ENCODE data around the gene PFKM.
A peak's percentile ranks its signal among the peaks of the same experiment; 100 is the strongest.
"Not testable (repeated sequence)": the region's sequence is repeated elsewhere in the genome, so short reads cannot be mapped to it uniquely, and the experiment has no call there.

Gene PFKM

DNA sequence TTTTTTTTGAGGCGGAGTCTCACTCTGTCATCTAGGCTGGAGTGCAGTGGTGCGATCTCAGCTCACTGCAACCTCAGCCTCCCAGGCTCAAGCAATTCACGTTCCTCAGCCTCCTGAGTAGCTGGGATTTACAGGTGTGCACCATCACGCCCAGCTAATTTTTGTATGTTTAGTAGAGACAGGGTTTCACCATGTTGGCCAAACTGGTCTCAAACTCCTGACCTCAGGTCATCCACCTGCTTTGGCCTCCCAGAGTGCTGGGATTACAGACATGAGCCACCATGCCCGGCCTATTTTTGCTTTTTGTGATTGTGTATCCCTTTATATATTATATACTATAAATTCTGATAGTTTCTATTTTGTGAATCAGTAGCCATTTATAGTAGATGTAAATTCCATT is 36.6 kb downstream of the PFKM start:
- H3K27me3 ChIP-seq (ENCODE audit: insufficient read depth, low read length); H3K27ac ChIP-seq (ENCODE audit: low read depth, low read length); H3K9me3 ChIP-seq (ENCODE audit: insufficient read depth, low read depth, low read length); H2AK5ac ChIP-seq (ENCODE audit: low read length); H3K79me2 ChIP-seq (ENCODE audit: control insufficient read depth, insufficient read depth, low read length, poor library complexity); H3K4me2 ChIP-seq (ENCODE audit: low read length); H3K9ac ChIP-seq (ENCODE audit: low read length); H2BK5ac ChIP-seq (ENCODE audit: low read depth, low read length, poor library complexity); H3K4me3 ChIP-seq (ENCODE audit: low read depth, low read length); DNase-seq; H3K36me3 ChIP-seq (ENCODE audit: control insufficient read depth in 1 of 2, insufficient read depth in 2 of 2, low read length in 2 of 2); H3K14ac ChIP-seq (ENCODE audit: low read length); H3K4me1 ChIP-seq (ENCODE audit: control insufficient read depth in 1 of 2, insufficient read depth in 2 of 2, low read length in 2 of 2); H3K18ac ChIP-seq (ENCODE audit: low read length); H2AFZ ChIP-seq (ENCODE audit: insufficient read depth, low read length, poor library complexity); H4K8ac ChIP-seq (ENCODE audit: low read depth, low read length); H2BK12ac ChIP-seq (ENCODE audit: low read length); H3K79me1 ChIP-seq (ENCODE audit: low read length); H2BK120ac ChIP-seq (ENCODE audit: insufficient read depth, low read length, poor library complexity); H4K91ac ChIP-seq (ENCODE audit: low read depth, low read length); H3K23ac ChIP-seq (ENCODE audit: low read length); H4K12ac ChIP-seq (ENCODE audit: low read depth, low read length); H3K4ac ChIP-seq (ENCODE audit: low read depth, low read length): not testable (repeated sequence)
- no CpG with 5 or more reads among the region's 5 CpGs for WGBS (ENCODE audit: extremely low coverage, insufficient coverage, insufficient read length)

DNA sequence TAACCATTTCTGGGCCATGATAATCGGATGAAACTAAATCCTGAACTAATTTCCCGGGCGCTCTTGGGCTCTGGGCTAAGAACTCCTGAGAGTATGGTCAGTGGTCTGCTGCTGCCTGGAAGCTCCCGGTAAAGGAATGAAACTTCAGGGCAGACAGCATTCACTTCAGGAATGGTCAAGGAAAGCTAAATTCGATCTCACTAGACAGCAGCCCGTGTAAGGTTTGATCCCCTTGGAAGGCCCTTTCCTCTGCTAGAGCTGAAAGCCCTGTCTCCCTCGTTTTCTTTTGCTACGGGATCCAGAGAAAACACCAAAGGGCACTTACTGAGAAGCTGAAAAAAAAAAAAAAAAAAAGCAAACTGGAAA is 37.5 kb downstream of the PFKM start:
- Histone ChIP-seq H2BK5ac (ENCODE audit: low read depth, low read length, poor library complexity) (no peak overlapping the region), H3K36me3 (ENCODE audit: control insufficient read depth in 1 of 2, insufficient read depth in 2 of 2, low read length in 2 of 2) (no peaks in the 10 kb centered on the region), H3K27me3 (ENCODE audit: insufficient read depth, low read length) (no peaks in the 10 kb centered on the region), H3K27ac (ENCODE audit: low read depth, low read length) (no peak overlapping the region), H2BK120ac (ENCODE audit: insufficient read depth, low read length, poor library complexity) (no peak overlapping the region), H2BK12ac (ENCODE audit: low read length) (no peak overlapping the region), H3K23ac (ENCODE audit: low read length) (no peak overlapping the region), H3K4me2 (ENCODE audit: low read length) (peak overlapping the region; percentile 62), H3K4ac (ENCODE audit: low read depth, low read length) (no peak overlapping the region), H3K9me3 (ENCODE audit: insufficient read depth, low read depth, low read length) (no peaks in the 10 kb centered on the region), H3K14ac (ENCODE audit: low read length) (no peak overlapping the region), H3K4me1 (ENCODE audit: control insufficient read depth in 1 of 2, insufficient read depth in 2 of 2, low read length in 2 of 2) (peaks cover 0 to 6% of the 10 kb centered on the region in 2 experiments), H2AK5ac (ENCODE audit: low read length) (no peak overlapping the region), H4K12ac (ENCODE audit: low read depth, low read length) (no peak overlapping the region), H4K8ac (ENCODE audit: low read depth, low read length) (peak overlapping the region; percentile 46), H4K91ac (ENCODE audit: low read depth, low read length) (no peak overlapping the region), H3K18ac (ENCODE audit: low read length) (no peak overlapping the region), H2AFZ (ENCODE audit: insufficient read depth, low read length, poor library complexity) (peak overlapping the region; percentile 35), H3K9ac (ENCODE audit: low read length) (peak overlapping the region; percentile 72), H3K4me3 (ENCODE audit: low read depth, low read length) (peak overlapping the region; percentile 98), H3K79me2 (ENCODE audit: control insufficient read depth, insufficient read depth, low read length, poor library complexity) (no peaks in the 10 kb centered on the region), H3K79me1 (ENCODE audit: low read length) (peaks cover 5% of the 10 kb centered on the region)
- WGBS (ENCODE audit: extremely low coverage, insufficient coverage, insufficient read length): no CpG with 5 or more reads among the region's 8 CpGs
- DNase-seq: no peak

- H3K4ac ChIP-seq (ENCODE audit: low read depth, low read length): no peak within 1 kb of the TSS
- DNase-seq: peak; percentile 100
- no peak within 1 kb of the TSS for H2BK12ac ChIP-seq (ENCODE audit: low read length)
- H3K18ac ChIP-seq (ENCODE audit: low read length): no peak within 1 kb of the TSS
- no peaks in the 10 kb centered on the region for H3K9me3 ChIP-seq (ENCODE audit: insufficient read depth, low read depth, low read length)
- H3K9ac ChIP-seq (ENCODE audit: low read length): peak within 1 kb of the TSS; percentile 72
- H2BK120ac ChIP-seq (ENCODE audit: insufficient read depth, low read length, poor library complexity): no peak within 1 kb of the TSS
- H3K4me3 ChIP-seq (ENCODE audit: low read depth, low read length): peak within 1 kb of the TSS; percentile 98
- peaks cover 5% of the 10 kb centered on the region for H3K79me1 ChIP-seq (ENCODE audit: low read length)
- H4K8ac ChIP-seq (ENCODE audit: low read depth, low read length): peak within 1 kb of the TSS; percentile 92
- peak within 1 kb of the TSS; percentile 50 for H4K91ac ChIP-seq (ENCODE audit: low read depth, low read length)
- peak within 1 kb of the TSS; percentile 76 for H3K4me2 ChIP-seq (ENCODE audit: low read length)
- no peak within 1 kb of the TSS for H2AK5ac ChIP-seq (ENCODE audit: low read length)
- peaks cover 0 to 6% of the 10 kb centered on the region in 2 experiments for H3K4me1 ChIP-seq (ENCODE audit: control insufficient read depth in 1 of 2, insufficient read depth in 2 of 2, low read length in 2 of 2)
- no peaks in the 10 kb centered on the region for H3K27me3 ChIP-seq (ENCODE audit: insufficient read depth, low read length)
- H3K27ac ChIP-seq (ENCODE audit: low read depth, low read length): peak within 1 kb of the TSS; percentile 20
- no peaks in the 10 kb centered on the region for H3K79me2 ChIP-seq (ENCODE audit: control insufficient read depth, insufficient read depth, low read length, poor library complexity)
- H2BK5ac ChIP-seq (ENCODE audit: low read depth, low read length, poor library complexity): no peak within 1 kb of the TSS
- no peak within 1 kb of the TSS for H3K23ac ChIP-seq (ENCODE audit: low read length)
- H2AFZ ChIP-seq (ENCODE audit: insufficient read depth, low read length, poor library complexity): peak within 1 kb of the TSS; percentile 89
- H3K36me3 ChIP-seq (ENCODE audit: control insufficient read depth in 1 of 2, insufficient read depth in 2 of 2, low read length in 2 of 2): no peaks in the 10 kb centered on the region
- no CpG with 5 or more reads among the region's 56 CpGs for WGBS (ENCODE audit: extremely low coverage, insufficient coverage, insufficient read length)
- H4K12ac ChIP-seq (ENCODE audit: low read depth, low read length): peak within 1 kb of the TSS; percentile 74
- H3K14ac ChIP-seq (ENCODE audit: low read length): peak within 1 kb of the TSS; percentile 62
Observed at GRCh38 chr12:48157018-48157888, 38.1 kb downstream of the PFKM start, which contains the start of gene ASB8. TSS of gene ASB8 (minus strand) at chr12:48157515. CDS start at chr12:48153496, 4,019 bp downstream.

- Histone ChIP-seq H2BK120ac (ENCODE audit: insufficient read depth, low read length, poor library complexity) (no peak overlapping the region), H4K12ac (ENCODE audit: low read depth, low read length) (peak overlapping the region; percentile 74), H3K79me2 (ENCODE audit: control insufficient read depth, insufficient read depth, low read length, poor library complexity) (no peaks in the 10 kb centered on the region), H4K8ac (ENCODE audit: low read depth, low read length) (peak overlapping the region; percentile 92), H3K27ac (ENCODE audit: low read depth, low read length) (peak overlapping the region; percentile 20), H3K36me3 (ENCODE audit: control insufficient read depth in 1 of 2, insufficient read depth in 2 of 2, low read length in 2 of 2) (no peaks in the 10 kb centered on the region), H3K23ac (ENCODE audit: low read length) (no peak overlapping the region), H2AK5ac (ENCODE audit: low read length) (no peak overlapping the region), H3K4me3 (ENCODE audit: low read depth, low read length) (no peak overlapping the region), H3K18ac (ENCODE audit: low read length) (no peak overlapping the region), H3K4me2 (ENCODE audit: low read length) (peak overlapping the region; percentile 76), H3K79me1 (ENCODE audit: low read length) (peaks cover 5% of the 10 kb centered on the region), H2BK5ac (ENCODE audit: low read depth, low read length, poor library complexity) (no peak overlapping the region), H3K27me3 (ENCODE audit: insufficient read depth, low read length) (no peaks in the 10 kb centered on the region), H2BK12ac (ENCODE audit: low read length) (no peak overlapping the region), H4K91ac (ENCODE audit: low read depth, low read length) (no peak overlapping the region), H3K14ac (ENCODE audit: low read length) (no peak overlapping the region), H3K4ac (ENCODE audit: low read depth, low read length) (no peak overlapping the region), H2AFZ (ENCODE audit: insufficient read depth, low read length, poor library complexity) (peak overlapping the region; percentile 89), H3K4me1 (ENCODE audit: control insufficient read depth in 1 of 2, insufficient read depth in 2 of 2, low read length in 2 of 2) (peaks cover 0 to 6% of the 10 kb centered on the region in 2 experiments), H3K9ac (ENCODE audit: low read length) (no peak overlapping the region), H3K9me3 (ENCODE audit: insufficient read depth, low read depth, low read length) (no peaks in the 10 kb centered on the region)
- no CpG with 5 or more reads among the region's 3 CpGs for WGBS (ENCODE audit: extremely low coverage, insufficient coverage, insufficient read length)
- no peak for DNase-seq
Observed at GRCh38 chr12:48157889-48158370, 38.8 kb downstream of the PFKM start.

Measured in trophoblast cell (in vitro differentiated cells and primary cell).